ENCODE measurements around the gene FBXO36. TPM values are rescaled to one million over a fixed set of nuclear protein-coding genes. Genes with fewer than 3 reads are reported as not detected.

Gene FBXO36
- total RNA-seq, 2 donors from 2014 or later, result 0.52 to 2.0 TPM

- Histone ChIP-seq H3K27me3 (no peaks in the 10 kb centered on the region), H3K4me1 (peaks cover 8% of the 10 kb centered on the region), H3K9me3 (no peaks in the 10 kb centered on the region), H3K27ac (no peak overlapping the region), H3K36me3 (replicated peaks in 1 of 2; ENCODE audit: insufficient read depth in 1 of 2, low read depth in 2 of 2) (no peaks in the 10 kb centered on the region), H3K4me3 (no peak overlapping the region)
- intact Hi-C loops (cut with DNase I), result no loop called here
- DNase-seq (no peak), ATAC-seq (no peak)
- TF ChIP-seq CTCF (IDR thresholded peaks at IDR 0.05) (no peak), POLR2A (IDR thresholded peaks at IDR 0.05) (no peak)
Observed at GRCh38 chr2:229925201-229925600, 2.9 kb downstream of the FBXO36 start.

GRCh38 chr2:229927817-229928321 lies 5.6 kb downstream of the FBXO36 start:
- peaks cover 4% of the 10 kb centered on the region for H3K4me1 ChIP-seq
- no peak for DNase-seq
- WGBS, 2 donors, result 66 to 72% methylated on average over 2 of the region's 2 CpGs
- no peaks in the 10 kb centered on the region for H3K9me3 ChIP-seq
- no peaks in the 10 kb centered on the region for H3K27me3 ChIP-seq
- intact Hi-C loops (cut with DNase I), result no loop called here
- H3K36me3 ChIP-seq (replicated peaks in 1 of 2; ENCODE audit: insufficient read depth in 1 of 2, low read depth in 2 of 2), result no peaks in the 10 kb centered on the region
- ATAC-seq, result no peak
- H3K4me3 ChIP-seq, result no peak overlapping the region
- H3K27ac ChIP-seq, result no peak overlapping the region
- TF ChIP-seq CTCF (IDR thresholded peaks at IDR 0.05) (no peak), POLR2A (IDR thresholded peaks at IDR 0.05) (no peak)

- Histone ChIP-seq H3K9me3 (no peaks in the 10 kb centered on the region), H3K4me1 (no peaks in the 10 kb centered on the region), H3K27ac (no peak overlapping the region), H3K27me3 (no peaks in the 10 kb centered on the region), H3K4me3 (no peak overlapping the region), H3K36me3 (replicated peaks in 1 of 2; ENCODE audit: insufficient read depth in 1 of 2, low read depth in 2 of 2) (no peaks in the 10 kb centered on the region)
- TF ChIP-seq CTCF (IDR thresholded peaks at IDR 0.05), result no peak
- TF ChIP-seq POLR2A (IDR thresholded peaks at IDR 0.05), result no peak
- WGBS, 2 donors, result 87 to 90% methylated on average over 7 of the region's 7 CpGs
- ATAC-seq, result no peak
- intact Hi-C loops (cut with DNase I), result no loop called here
- no peak for DNase-seq
Observed at GRCh38 chr2:229930656-229931055, 8.4 kb downstream of the FBXO36 start.

- H3K4me3 ChIP-seq, result no peak overlapping the region
- no peaks in the 10 kb centered on the region for H3K9me3 ChIP-seq
- no peak overlapping the region for H3K27ac ChIP-seq
- TF ChIP-seq CTCF (IDR thresholded peaks at IDR 0.05) (no peak), POLR2A (IDR thresholded peaks at IDR 0.05) (no peak)
- no peak for ATAC-seq
- no peaks in the 10 kb centered on the region for H3K4me1 ChIP-seq
- no peaks in the 10 kb centered on the region for H3K27me3 ChIP-seq
- WGBS, 2 donors, result 87 to 91% methylated on average over 2 to 5 of the region's 5 CpGs
- DNase-seq, result no peak
- intact Hi-C loops (cut with DNase I), result no loop called here
- H3K36me3 ChIP-seq (replicated peaks in 1 of 2; ENCODE audit: insufficient read depth in 1 of 2, low read depth in 2 of 2), result no peaks in the 10 kb centered on the region
Observed at GRCh38 chr2:229931241-229931640, 8.9 kb downstream of the FBXO36 start.

GRCh38 chr2:229937537-229937936 lies 15.2 kb downstream of the FBXO36 start:
- 91 to 92% methylated on average over 4 of the region's 4 CpGs for WGBS, 2 donors
- intact Hi-C loops (cut with DNase I), result no loop called here
- no peaks in the 10 kb centered on the region for H3K4me1 ChIP-seq
- DNase-seq, result no peak
- no peaks in the 10 kb centered on the region for H3K9me3 ChIP-seq
- H3K36me3 ChIP-seq (replicated peaks in 1 of 2; ENCODE audit: insufficient read depth in 1 of 2, low read depth in 2 of 2), result no peaks in the 10 kb centered on the region
- TF ChIP-seq CTCF (IDR thresholded peaks at IDR 0.05) (no peak), POLR2A (IDR thresholded peaks at IDR 0.05) (no peak)
- no peaks in the 10 kb centered on the region for H3K27me3 ChIP-seq
- no peak overlapping the region for H3K4me3 ChIP-seq
- H3K27ac ChIP-seq, result no peak overlapping the region
- no peak for ATAC-seq

Measured in body of pancreas (tissue), 4 donors.